Prostate gland (tissue), 2 donors: ENCODE data around the gene PNO1. TPM values are rescaled to one million over a fixed set of nuclear protein-coding genes. Genes with fewer than 3 reads are reported as not detected.

ENCODE experiments used
- DNase-seq: peaks from one replicate; pipeline ENCODE4 v3.0.0-alpha.2; 2019; ENCODE audit warnings: low spot score
- H3K27ac ChIP-seq, 2 donors: fragments of 200-600 bp; sonication (generic); 2 replicates each; pipeline ENCODE4 v1.5.1; 2017 to 2019
- H3K27me3 ChIP-seq: fragments of 200-600 bp; sonication (generic); replicated peaks from 2 replicates; pipeline ENCODE4 v1.5.1; 2019; ENCODE audit not compliant: insufficient read depth
- H3K36me3 ChIP-seq, 2 donors: fragments of 200-600 bp; sonication (generic); 1 replicate in 1 of 2; 2 replicates in 1 of 2; pipeline versions ENCODE4 v1.5.1 to v1.8.1; 2017 to 2019
- H3K4me1 ChIP-seq: fragments of 200-600 bp; sonication (generic); replicated peaks from 2 replicates; pipeline ENCODE4 v1.5.1; 2019
- H3K4me3 ChIP-seq, 2 donors: fragments of 200-600 bp; sonication (generic); 2 replicates each; pipeline ENCODE4 v1.5.1; 2017 to 2019
- H3K9me3 ChIP-seq: fragments of 200-600 bp; sonication (generic); 2 replicates; pipeline ENCODE4 v1.5.1; 2017
- CTCF ChIP-seq, 4 experiments: fragments of 200-600 bp in 2 of 4; fragments of 450-650 bp in 2 of 4; sonication (generic) in 2 of 4; IDR thresholded peaks; 1 replicate in 3 of 4; 2 replicates in 1 of 4; pipeline ENCODE4 v1.5.1; 2016 to 2019; ENCODE audit warnings: antibody characterized with exemption in 4 of 4, mild to moderate bottlenecking in 2 of 4, moderate library complexity in 2 of 4
- POLR2A ChIP-seq: fragments of 450-650 bp; IDR thresholded peaks from one replicate; pipeline ENCODE4 v1.6.1; 2016; ENCODE audit warnings: antibody characterized with exemption, mild to moderate bottlenecking
- POLR2AphosphoS5 ChIP-seq: sonication (generic); formaldehyde crosslinking; IDR thresholded peaks from one replicate; pipeline ENCODE4 v1.6.1; 2017; ENCODE audit warnings: antibody characterized with exemption
- WGBS: methylation state at CpG from one replicate; pipeline ENCODE4 v1.1.5; 2018; 5-methylcytosine and 5-hydroxymethylcytosine counted together
- intact Hi-C: fragments of 100-400 bp; cut with DNase I; formaldehyde crosslinking; loops from one replicate; pipeline ENCODE4 v1.14.2; 2022
- total RNA-seq, 2 donors: library from RNA; depleted of rRNA; stranded (reverse); fragments of >200 nt; gene quantifications; one replicate each; pipeline ENCODE4 v1.1.0, GENCODE V29; 2016

The PNO1 gene
- total RNA-seq, 2 donors from 2014 or later: 10.1 to 20.2 TPM

GRCh38 chr2:68195096-68195495 lies 37.4 kb downstream of the PNO1 start:
- Histone ChIP-seq H3K4me3 (no peak overlapping the region), H3K27me3 (no peaks in the 10 kb centered on the region), H3K27ac (no peak overlapping the region), H3K36me3 (no peaks in the 10 kb centered on the region), H3K4me1 (no peaks in the 10 kb centered on the region), H3K9me3 (no peaks in the 10 kb centered on the region)
- TF ChIP-seq POLR2AphosphoS5: no peak
- no peak for TF ChIP-seq POLR2A
- no peak for TF ChIP-seq CTCF (IDR thresholded peaks at IDR 0.05)
- intact Hi-C loops: no loop called here
- DNase-seq: no peak

- Histone ChIP-seq H3K4me1 (no peaks in the 10 kb centered on the region), H3K27ac (no peak overlapping the region), H3K9me3 (no peaks in the 10 kb centered on the region), H3K4me3 (no peak overlapping the region), H3K36me3 (no peaks in the 10 kb centered on the region), H3K27me3 (no peaks in the 10 kb centered on the region)
- DNase-seq: peak; percentile 25
- TF ChIP-seq CTCF (IDR thresholded peaks at IDR 0.05) (peak in 2 of 4 experiments; percentile 67 to 86), POLR2A (no peak)
- 52% methylated on average over 4 of the region's 4 CpGs for WGBS
- intact Hi-C loops: no loop called here
Measured at GRCh38 chr2:68196120-68196716, 38.5 kb downstream of the PNO1 start.

GRCh38 chr2:68200157-68200787 lies 42.6 kb downstream of the PNO1 start:
- H3K4me3 ChIP-seq: no peak overlapping the region
- intact Hi-C loops: no loop called here
- DNase-seq: no peak
- WGBS: 88% methylated on average over 4 of the region's 4 CpGs
- H3K27ac ChIP-seq: no peak overlapping the region
- H3K9me3 ChIP-seq: no peaks in the 10 kb centered on the region
- no peaks in the 10 kb centered on the region for H3K27me3 ChIP-seq
- H3K36me3 ChIP-seq: no peaks in the 10 kb centered on the region
- TF ChIP-seq POLR2AphosphoS5 (no peak), CTCF (IDR thresholded peaks at IDR 0.05) (no peak), POLR2A (no peak)
- H3K4me1 ChIP-seq: no peaks in the 10 kb centered on the region

- intact Hi-C loops: no loop called here
- TF ChIP-seq POLR2AphosphoS5: no peak
- TF ChIP-seq POLR2A: no peak
- no peak for TF ChIP-seq CTCF (IDR thresholded peaks at IDR 0.05)
- DNase-seq: no peak
- H3K36me3 ChIP-seq: no peaks in the 10 kb centered on the region
- H3K4me1 ChIP-seq: no peaks in the 10 kb centered on the region
- no peaks in the 10 kb centered on the region for H3K27me3 ChIP-seq
- no peaks in the 10 kb centered on the region for H3K9me3 ChIP-seq
- H3K27ac ChIP-seq: no peak overlapping the region
- 52% methylated on average over 3 of the region's 3 CpGs for WGBS
- H3K4me3 ChIP-seq: no peak overlapping the region
Measured at GRCh38 chr2:68203587-68203986, 45.9 kb downstream of the PNO1 start.

GRCh38 chr2:68206793-68207192 lies 49.1 kb downstream of the PNO1 start:
- DNase-seq: no peak
- intact Hi-C loops: no loop called here
- Histone ChIP-seq H3K27me3 (no peaks in the 10 kb centered on the region), H3K4me1 (no peaks in the 10 kb centered on the region), H3K27ac (no peak overlapping the region), H3K36me3 (no peaks in the 10 kb centered on the region), H3K9me3 (no peaks in the 10 kb centered on the region), H3K4me3 (no peak overlapping the region)
- TF ChIP-seq POLR2AphosphoS5: no peak
- TF ChIP-seq POLR2A: no peak
- no peak for TF ChIP-seq CTCF (IDR thresholded peaks at IDR 0.05)
